Purkinje cell (primary cell): ENCODE measurements around the gene ATP11A. TPM values are rescaled to one million over a fixed set of nuclear protein-coding genes. Genes with fewer than 3 reads are reported as not detected.

Experiments used
- polyA plus RNA-seq: library from polyadenylated mRNA; unstranded; fragments of >200 nt; fragmentation: Nextera tagmentation; gene quantifications from 2 replicates; pipeline ENCODE4 v1.2.1, GENCODE V29; 2014

The ATP11A gene
- polyA plus RNA-seq, result 0.52 and 1.5 TPM in 2 replicates

DNA sequence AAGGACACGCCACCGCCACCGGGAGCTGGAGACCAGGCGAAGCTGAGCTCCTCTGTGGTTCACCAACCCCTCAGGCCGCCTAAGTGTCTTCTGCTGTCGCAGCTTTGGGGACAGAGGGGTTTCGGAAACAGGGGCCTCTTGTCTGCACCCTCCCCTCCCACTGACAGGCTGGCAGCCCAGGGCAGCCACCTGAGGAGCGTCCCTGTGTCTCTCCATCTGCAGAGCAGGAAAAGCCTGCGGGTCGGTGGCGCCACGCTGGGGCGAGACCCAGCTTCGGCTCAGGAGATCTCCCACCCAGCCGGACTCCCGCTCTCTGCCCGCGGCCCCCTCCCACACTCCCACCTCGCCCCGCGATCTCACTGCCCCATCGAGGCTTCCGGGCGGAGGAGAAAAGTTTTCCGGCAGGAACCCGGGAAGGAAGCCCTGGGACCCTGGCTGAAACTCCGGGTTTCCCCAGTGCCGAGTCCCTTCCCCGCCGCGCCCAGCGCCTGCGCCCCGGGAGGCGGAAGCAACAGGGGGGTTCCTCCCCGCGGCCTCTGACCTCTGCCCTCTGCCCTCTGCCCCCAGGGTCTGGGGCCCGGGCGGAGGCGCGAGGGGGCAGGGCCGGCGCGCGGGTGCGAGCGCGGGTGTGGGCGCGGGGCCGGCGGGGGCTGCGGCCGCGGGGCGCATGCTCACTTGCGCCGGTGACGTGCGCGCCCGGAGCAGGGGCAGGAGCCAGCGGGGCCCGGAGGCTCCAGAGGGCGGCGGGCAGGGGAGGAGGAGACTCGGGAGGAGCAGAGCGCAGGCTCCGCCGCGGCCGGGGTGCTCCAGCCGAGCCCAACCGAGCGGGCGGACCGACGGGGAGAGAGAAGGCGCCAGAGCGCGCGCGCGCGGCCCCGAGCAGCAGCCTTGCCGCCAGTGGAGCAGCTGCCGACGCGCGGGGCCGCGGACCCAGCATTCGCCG, at the start of gene ATP11A:
ATP11A (plus strand) TSS at position 736 of the 943 bp plus-strand sequence. CDS start 379 bp downstream, outside the sequence.

Other genes starting within 250 kb of the ATP11A start
- 6.8 and 9.6 TPM in 2 replicates for gene TUBGCP3, start 101.9 kb upstream of the ATP11A start, polyA plus RNA-seq